ENCODE measurements around the gene IFNGR2. TPM values are rescaled to one million over a fixed set of nuclear protein-coding genes. Genes with fewer than 3 reads are reported as not detected.

IFNGR2 gene
- total and polyA plus RNA-seq, 12 donors: 27.4 to 71.3 (median 35.3) TPM

GRCh38 chr21:33398361-33398760, 4.9 kb upstream of the IFNGR2 start:
- DNase-seq: no peak

GRCh38 chr21:33401630-33401992, 1.6 kb upstream of the IFNGR2 start:
- Histone ChIP-seq H3K9me3 (no peaks in the 10 kb centered on the region), H3K4me3 (peak overlapping the region in 1 of 10 donors; percentile 66), H3K4me1 (peaks cover 0 to 74% (median 28%) of the 10 kb centered on the region in 9 donors), H3K27me3 (no peaks in the 10 kb centered on the region), H3K36me3 (peaks cover 0 to 7% (median 0%) of the 10 kb centered on the region in 9 donors), H3K27ac (peak overlapping the region in 6 of 10 donors; percentile 48 to 99 (median 97))
- no peak for TF ChIP-seq CTCF (IDR thresholded peaks at IDR 0.05)
- DNase-seq: no peak
- no peak for ATAC-seq
- WGBS, 2 donors: 89 to 94% methylated on average over 6 of the region's 6 CpGs
- intact Hi-C loops (cut with DNase I): loop anchor here in 2 of 10 donors (5.0 kb wide), 1 partner anchor 41 kb away; no protein-coding TSS in a partner anchor

More at GRCh38 chr21:33398361-33398760, 4.9 kb upstream of the IFNGR2 start:
- ATAC-seq: no peak
- Histone ChIP-seq H3K4me1 (peaks cover 0 to 80% (median 8%) of the 10 kb centered on the region in 9 donors), H3K27me3 (no peaks in the 10 kb centered on the region), H3K4me3 (no peak overlapping the region), H3K9me3 (no peaks in the 10 kb centered on the region), H3K36me3 (no peaks in the 10 kb centered on the region), H3K27ac (no peak overlapping the region)
- no peak for TF ChIP-seq CTCF (IDR thresholded peaks at IDR 0.05)
- intact Hi-C loops (cut with DNase I): no loop called here
- 90 to 94% methylated on average over 5 of the region's 5 CpGs for WGBS, 2 donors

- Histone ChIP-seq H3K36me3 (peaks cover 0 to 7% (median 0%) of the 10 kb centered on the region in 9 donors), H3K4me3 (peak overlapping the region; percentile 25 to 98 (median 93)), H3K27me3 (no peaks in the 10 kb centered on the region), H3K9me3 (no peaks in the 10 kb centered on the region), H3K4me1 (peaks cover 2 to 74% (median 34%) of the 10 kb centered on the region in 9 donors), H3K27ac (peak overlapping the region; percentile 83 to 99 (median 96))
- peak; percentile 60 to 72 (median 65) for ATAC-seq
- intact Hi-C loops (cut with DNase I): loop anchor here in 2 of 10 donors (5.0 kb wide), 1 partner anchor 40 kb away; no protein-coding TSS in a partner anchor
- DNase-seq: peak; percentile 65
- WGBS, 2 donors: 51 to 58% methylated on average over 45 of the region's 45 CpGs
- no peak for TF ChIP-seq CTCF (IDR thresholded peaks at IDR 0.05)
These were observed 923 bp upstream of the IFNGR2 start for GRCh38 chr21:33402001-33402979.

GRCh38 chr21:33403786-33404585, 773 bp downstream of the IFNGR2 start:
- peaks cover 4 to 85% (median 37%) of the 10 kb centered on the region in 9 donors for H3K4me1 ChIP-seq
- no peaks in the 10 kb centered on the region for H3K27me3 ChIP-seq
- intact Hi-C loops (cut with DNase I): loop anchor here in 2 of 10 donors (5.0 kb wide), 1 partner anchor 38 kb away; no protein-coding TSS in a partner anchor
- peaks cover 0 to 15% (median 0%) of the 10 kb centered on the region in 9 donors for H3K36me3 ChIP-seq
- peak overlapping the region; percentile 66 to 98 (median 93) for H3K4me3 ChIP-seq
- TF ChIP-seq CTCF (IDR thresholded peaks at IDR 0.05): no peak
- whole genome bisulfite sequencing, 2 donors: 4 to 8% methylated on average over 44 to 47 of the region's 47 CpGs
- peak overlapping the region; percentile 83 to 99 (median 96) for H3K27ac ChIP-seq
- ATAC-seq (peak; percentile 44 to 76 (median 60)), DNase-seq (peak; percentile 60 to 72)
- no peaks in the 10 kb centered on the region for H3K9me3 ChIP-seq

Data from heart right ventricle (tissue), 16 donors.